MG63 (cell line): ENCODE results near the gene DUSP2. TPM values are rescaled to one million over a fixed set of nuclear protein-coding genes. Genes with fewer than 3 reads are reported as not detected.
"Not testable (repeated sequence)": the region's sequence is repeated elsewhere in the genome, so short reads cannot be mapped to it uniquely, and the experiment has no call there.

Source experiments
- DNase-seq: peaks from one replicate; pipeline ENCODE4 v3.0.0-alpha.2; 2020
- H3K27me3 ChIP-seq: fragments of 250-450 bp; sonication (Bioruptor Pico); 2 replicates; pipeline ENCODE4 v1.5.1; 2020; ENCODE audit warnings: mild to moderate bottlenecking, moderate library complexity
- H3K36me3 ChIP-seq: fragments of 250-450 bp; sonication (Bioruptor Pico); 2 replicates; pipeline ENCODE4 v1.5.1; 2020; ENCODE audit warnings: mild to moderate bottlenecking, moderate library complexity
- H3K4me3 ChIP-seq: fragments of 250-450 bp; sonication (Bioruptor Pico); 2 replicates; pipeline ENCODE4 v1.5.1; 2020; ENCODE audit warnings: mild to moderate bottlenecking, moderate library complexity
- H3K9me3 ChIP-seq: fragments of 250-450 bp; sonication (Bioruptor Pico); 2 replicates; pipeline ENCODE4 v1.5.1; 2020; ENCODE audit warnings: mild to moderate bottlenecking, moderate library complexity
- total RNA-seq: library from RNA; depleted of rRNA; stranded (reverse); fragments of >200 nt; shearing (Covaris generic); gene quantifications from 2 replicates; pipeline ENCODE4 v1.2.3, GENCODE V29; 2014; ENCODE audit warnings: low replicate concordance

Gene DUSP2
- total RNA-seq, 1 experiment from 2014 or later: 8.7 TPM

- not testable (repeated sequence) for H3K27me3 ChIP-seq, H3K4me3 ChIP-seq, DNase-seq, H3K9me3 ChIP-seq
- peaks cover 21% of the 10 kb centered on the region for H3K36me3 ChIP-seq
Measured at GRCh38 chr2:96141624-96141967, 3.6 kb downstream of the DUSP2 start.

DNA sequence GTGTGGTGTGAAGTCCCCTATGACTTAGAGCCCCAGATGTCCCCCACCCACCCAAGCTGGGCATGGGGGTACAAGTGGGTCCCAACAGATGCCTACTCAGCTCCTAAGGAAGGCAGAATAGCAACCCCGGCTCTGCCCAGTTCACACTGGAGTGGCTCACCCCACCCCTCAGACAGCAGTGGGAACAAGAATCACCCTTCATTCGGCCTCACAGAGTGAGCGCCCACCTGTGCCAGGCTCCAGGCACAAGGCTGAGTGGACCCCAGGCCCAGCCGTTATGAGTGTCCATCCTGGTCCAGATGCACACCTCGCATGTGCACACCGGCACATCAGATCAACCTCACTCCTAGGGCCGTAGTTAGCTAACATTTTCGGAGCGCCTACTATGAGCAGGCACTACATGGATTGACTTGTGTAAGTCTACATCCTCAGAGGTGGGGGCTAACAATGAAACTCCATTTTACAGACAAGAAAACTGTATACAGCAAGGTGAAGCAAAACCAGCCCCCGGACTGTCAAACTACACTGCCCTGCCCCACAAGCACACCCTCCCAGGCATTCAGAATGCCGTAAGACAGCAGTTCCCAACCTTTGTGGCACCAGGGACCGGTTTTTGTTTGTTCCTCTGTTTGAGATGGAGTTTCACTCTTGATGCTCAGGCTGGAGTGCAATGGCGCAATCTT is 4.2 kb downstream of the DUSP2 start:
- H3K9me3 ChIP-seq: no peaks in the 10 kb centered on the region
- no peaks in the 10 kb centered on the region for H3K27me3 ChIP-seq
- H3K36me3 ChIP-seq: peaks cover 21% of the 10 kb centered on the region
- DNase-seq: no peak
- no peak overlapping the region for H3K4me3 ChIP-seq

DNA sequence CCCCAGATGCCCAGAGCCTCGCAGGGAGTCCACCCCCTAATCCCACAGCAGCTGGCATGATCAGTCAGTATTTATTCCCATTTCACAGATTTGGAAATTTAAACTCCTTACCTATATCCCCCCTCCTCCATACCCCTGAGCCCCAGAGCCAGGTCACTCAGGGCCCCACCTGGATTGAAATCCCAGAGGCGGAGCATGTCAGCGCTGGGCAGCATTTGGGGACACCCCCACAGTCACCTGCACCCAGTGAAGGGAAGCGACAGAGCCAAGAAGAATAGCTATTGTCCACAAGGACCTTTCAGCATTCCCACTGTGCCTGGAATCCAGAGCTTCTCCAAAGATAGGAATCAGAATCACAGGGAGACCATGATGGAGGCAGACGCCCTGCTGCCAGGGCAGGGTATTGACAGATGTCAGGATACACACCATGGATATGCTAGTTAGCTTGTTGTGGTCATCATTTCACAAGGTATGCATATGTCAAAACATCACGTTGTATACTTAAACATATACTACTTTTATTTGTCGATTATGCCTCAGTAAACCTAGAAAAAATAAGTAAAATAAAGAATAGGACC is 6.0 kb downstream of the DUSP2 start:
- peaks cover 21% of the 10 kb centered on the region for H3K36me3 ChIP-seq
- H3K9me3 ChIP-seq: no peaks in the 10 kb centered on the region
- no peaks in the 10 kb centered on the region for H3K27me3 ChIP-seq
- DNase-seq: no peak
- no peak overlapping the region for H3K4me3 ChIP-seq

DNA sequence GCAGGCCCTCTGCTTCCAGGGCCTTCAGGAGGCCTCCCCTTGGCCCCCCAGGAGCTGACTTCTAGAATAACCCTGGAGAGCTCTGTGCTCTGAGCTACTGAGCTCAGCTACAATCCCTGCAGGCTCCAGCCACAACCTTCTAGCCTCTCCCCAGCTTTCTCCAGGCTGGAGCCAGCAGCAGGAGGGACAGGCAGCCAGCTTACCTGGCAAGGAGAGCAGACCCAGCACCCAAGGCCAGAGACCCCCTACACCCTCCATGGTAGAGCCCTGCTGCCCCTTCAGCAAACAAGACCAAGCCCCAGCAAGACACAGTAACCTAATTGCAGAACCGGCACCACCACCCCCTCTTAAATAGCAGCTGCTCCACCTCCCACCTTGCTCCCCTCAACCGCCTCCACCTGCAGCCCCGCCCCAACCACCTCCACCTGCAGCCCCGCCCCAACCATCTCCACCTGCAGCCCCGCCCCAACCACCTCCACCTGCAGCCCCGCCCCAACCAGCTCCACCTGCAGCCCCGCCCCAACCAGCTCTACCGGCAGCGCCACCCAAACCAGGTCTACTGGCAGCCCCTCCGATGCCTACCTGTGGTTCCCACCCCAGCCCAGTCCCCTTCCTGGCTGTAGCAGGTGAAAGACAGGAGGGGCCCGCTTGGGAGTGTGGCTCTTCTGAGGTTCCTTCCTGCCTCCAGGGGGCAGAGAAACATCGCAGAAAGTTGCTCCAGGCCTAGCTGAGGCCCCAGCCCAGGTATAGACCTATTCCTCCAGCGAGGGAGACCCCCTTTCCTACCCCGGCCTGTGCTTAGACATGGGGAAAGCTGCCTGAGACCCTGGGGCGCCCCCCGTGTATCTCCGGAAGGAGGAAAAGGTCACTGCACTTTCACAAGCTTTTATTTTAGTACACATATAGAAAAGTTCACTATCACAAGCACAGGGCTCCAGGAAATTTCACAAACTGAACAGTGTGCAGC is 6.8 kb downstream of the DUSP2 start, which contains the start of gene ASTL:
TSS of gene ASTL (minus strand) at position 324 of the 967 bp plus-strand sequence. CDS start at position 258, 66 bp downstream.
- Histone ChIP-seq H3K9me3 (no peaks in the 10 kb centered on the region), H3K36me3 (peaks cover 13% of the 10 kb centered on the region; the same call in 1 of the 2 replicates), H3K27me3 (no peaks in the 10 kb centered on the region), H3K4me3 (no peak within 1 kb of the TSS)
- DNase-seq: no peak

DNA sequence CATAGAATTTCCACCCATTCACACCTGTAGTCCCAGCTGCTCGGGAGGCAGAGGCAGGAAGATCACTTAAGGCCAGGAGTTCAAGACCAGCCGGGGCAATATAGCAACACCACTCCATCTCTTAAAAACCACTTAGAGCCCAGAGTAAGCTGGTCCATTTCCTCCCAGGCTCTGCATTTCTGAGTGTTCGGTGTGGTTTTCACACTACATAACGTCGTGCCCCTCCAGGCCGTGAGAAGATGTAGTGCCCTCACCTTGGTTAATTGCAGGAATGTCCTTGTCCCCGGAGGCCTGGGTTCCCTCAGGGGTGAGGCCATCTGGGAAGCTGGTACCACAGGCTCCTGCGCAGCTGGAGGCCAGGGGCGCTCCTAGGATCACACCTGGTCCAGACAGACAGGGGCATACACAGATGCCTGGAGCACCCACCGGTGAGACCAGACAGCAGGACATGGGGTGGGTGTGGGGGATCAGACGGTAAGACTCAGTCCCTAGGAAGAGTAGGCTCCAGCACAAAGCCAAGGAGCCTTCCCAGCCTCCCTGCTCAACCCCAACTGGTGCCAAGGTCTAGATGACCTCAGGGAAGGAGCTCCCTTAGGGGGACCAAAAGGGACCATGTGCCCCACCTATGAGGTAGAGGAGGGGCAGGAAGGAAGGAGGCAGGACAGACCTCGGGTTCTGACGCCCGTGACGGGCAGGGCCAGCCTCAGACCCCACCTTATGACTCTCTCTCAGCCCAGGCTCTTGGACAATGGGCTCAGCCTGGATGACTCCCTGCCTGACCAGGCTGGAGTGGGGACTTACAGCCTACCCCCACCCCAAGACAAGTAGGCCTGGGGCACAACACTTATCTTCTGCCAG is 7.7 kb downstream of the DUSP2 start:
- DNase-seq: no peak
- Histone ChIP-seq H3K36me3 (peaks cover 4% of the 10 kb centered on the region; the same call in 1 of the 2 replicates), H3K9me3 (no peaks in the 10 kb centered on the region), H3K27me3 (no peaks in the 10 kb centered on the region), H3K4me3 (no peak overlapping the region)

- Histone ChIP-seq H3K9me3 (no peaks in the 10 kb centered on the region), H3K36me3 (no peaks in the 10 kb centered on the region), H3K27me3 (no peaks in the 10 kb centered on the region), H3K4me3 (no peak overlapping the region)
- DNase-seq: no peak
Measured at GRCh38 chr2:96136129-96136720, 9.0 kb downstream of the DUSP2 start.

DNA sequence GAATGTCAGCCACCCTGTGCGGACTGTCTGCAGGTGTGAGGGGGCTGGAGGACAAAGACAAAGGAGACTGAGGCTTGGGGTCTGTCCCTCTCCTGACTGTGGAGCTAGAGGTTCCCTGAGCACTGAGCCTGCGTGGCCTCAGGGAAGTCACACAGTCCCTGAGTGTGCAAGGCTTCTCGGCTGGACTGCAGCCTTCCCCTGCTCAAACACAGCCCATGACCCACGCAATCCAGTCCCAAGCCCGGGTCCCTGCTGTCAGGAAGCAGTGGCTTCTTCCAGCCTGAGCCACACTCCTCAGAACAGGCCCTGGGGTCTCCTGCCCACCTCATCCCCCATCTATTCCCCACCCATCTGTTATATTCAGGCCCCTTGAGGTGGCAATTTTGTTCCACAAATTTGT is 9.6 kb downstream of the DUSP2 start:
- no peaks in the 10 kb centered on the region for H3K36me3 ChIP-seq
- H3K4me3 ChIP-seq: no peak overlapping the region
- H3K9me3 ChIP-seq: no peaks in the 10 kb centered on the region
- no peaks in the 10 kb centered on the region for H3K27me3 ChIP-seq
- DNase-seq: no peak

DNA sequence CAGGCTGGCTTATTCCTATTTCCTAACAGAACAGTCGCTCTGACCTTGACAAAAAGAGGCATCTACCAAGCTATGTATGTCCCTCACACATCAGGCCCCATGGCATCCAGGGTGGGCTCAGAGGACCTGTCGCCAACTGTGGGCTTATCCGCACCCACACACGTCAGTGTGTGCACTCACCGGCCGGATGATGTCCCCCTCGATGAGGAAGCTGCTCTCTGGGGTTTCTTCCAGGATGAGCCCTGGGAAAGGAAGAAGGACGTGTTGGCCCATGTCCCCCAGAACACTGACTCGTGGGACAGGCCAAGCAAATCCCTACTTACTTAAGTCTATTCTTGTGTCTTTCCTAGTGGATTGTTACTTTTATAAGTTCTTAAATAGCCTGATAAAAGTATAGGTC is 10.1 kb downstream of the DUSP2 start:
- Histone ChIP-seq H3K36me3 (no peaks in the 10 kb centered on the region), H3K4me3 (no peak overlapping the region), H3K27me3 (no peaks in the 10 kb centered on the region), H3K9me3 (no peaks in the 10 kb centered on the region)
- no peak for DNase-seq

DNA sequence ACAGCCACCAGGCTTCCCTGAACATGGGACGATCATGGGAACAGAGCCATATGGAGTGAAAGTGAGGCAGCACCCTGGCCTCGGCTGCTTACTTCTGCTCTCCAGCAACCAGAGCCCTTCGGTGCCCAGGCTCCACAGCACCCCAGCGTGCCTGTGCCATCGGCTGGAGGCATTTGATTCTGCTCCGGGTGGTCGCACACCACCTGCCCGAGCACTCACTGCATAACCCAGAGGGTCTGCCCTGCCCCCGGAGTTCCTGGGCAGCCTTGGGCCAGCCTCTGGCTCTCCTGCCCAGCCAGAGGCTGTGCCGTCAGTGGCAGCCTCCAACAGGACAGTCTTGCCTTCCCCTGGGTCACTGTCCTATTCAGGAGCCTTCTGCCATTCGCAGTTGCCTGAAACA is 10.8 kb downstream of the DUSP2 start:
- Histone ChIP-seq H3K36me3 (no peaks in the 10 kb centered on the region), H3K9me3 (no peaks in the 10 kb centered on the region), H3K4me3 (no peak overlapping the region), H3K27me3 (no peaks in the 10 kb centered on the region)
- DNase-seq: no peak

DNA sequence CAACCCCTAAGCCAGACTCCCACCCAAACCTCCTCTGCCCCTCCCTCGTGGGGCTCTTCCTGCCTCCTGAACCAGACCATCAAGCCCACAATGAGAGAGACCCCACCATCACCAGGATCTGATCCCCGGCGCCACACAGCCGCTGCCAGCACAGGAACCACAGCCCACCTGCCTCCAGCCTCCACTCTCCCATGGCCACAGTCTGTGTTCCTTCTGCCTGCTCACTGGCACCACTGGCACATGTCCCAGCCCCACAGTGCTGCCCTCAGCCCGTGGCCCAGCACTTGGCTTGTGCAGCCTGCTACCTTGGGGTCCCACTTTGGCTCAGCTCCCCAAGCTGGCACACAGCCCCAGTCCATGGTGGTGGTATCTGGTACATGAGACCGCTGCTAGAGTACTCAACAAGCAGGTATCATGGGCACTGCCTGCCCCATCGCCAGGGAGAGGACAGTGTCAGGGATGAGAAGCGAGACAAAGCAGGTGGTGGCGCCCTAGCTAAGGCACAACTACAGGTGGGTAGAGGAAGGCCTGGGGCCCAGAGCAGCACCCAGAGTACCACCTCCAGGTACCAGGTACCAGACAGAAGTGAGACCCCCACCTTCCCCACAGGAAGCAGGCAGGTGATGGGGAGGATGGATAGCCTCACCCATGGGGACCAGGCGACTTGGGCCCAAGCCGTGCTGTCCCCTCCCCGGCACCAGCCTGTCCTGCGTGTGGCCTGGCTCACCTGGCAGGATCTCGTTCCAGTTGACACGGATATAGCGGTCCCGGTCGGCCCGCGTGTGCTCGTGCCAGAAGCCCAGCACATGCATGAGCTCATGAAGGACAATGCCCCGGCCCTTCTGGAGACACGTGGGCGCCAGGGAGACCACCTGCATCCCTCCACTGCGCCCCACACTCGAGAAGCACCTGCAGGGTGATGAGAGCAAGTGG is 13.2 kb downstream of the DUSP2 start:
- Histone ChIP-seq H3K36me3 (no peaks in the 10 kb centered on the region), H3K4me3 (no peak overlapping the region), H3K27me3 (no peaks in the 10 kb centered on the region), H3K9me3 (no peaks in the 10 kb centered on the region)
- no peak for DNase-seq

DNA sequence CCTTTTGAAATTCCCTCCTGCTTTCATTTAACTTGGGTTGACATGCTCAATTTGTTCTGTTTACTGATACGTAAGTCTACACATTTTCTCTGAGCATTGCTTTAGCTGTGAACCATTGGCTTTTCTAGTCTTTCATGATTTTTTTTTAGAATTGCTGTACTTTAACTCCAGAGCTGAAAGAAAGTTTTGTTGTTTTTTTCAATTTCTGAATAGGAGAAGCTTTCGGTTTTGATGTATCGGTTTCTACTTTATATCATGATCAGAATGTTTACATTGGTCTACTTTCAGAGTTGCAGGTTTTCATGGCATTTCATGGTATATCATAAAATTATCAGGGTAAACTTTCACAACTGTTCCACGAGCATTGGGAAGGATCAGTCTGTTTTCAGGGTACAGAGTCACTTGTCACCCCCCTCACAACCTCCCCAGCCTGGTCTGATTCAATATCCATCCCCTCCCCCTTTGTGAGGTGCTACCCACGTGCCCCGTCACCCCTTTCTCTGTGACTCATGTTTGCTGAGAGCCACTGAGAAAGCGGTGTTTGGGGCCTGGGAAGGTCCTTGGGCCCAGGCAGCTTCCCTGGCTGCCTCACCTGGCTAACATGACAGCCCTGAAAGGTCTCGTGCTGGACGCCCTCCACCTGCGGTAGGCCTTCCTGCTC is 14.0 kb downstream of the DUSP2 start:
- H3K27me3 ChIP-seq: no peaks in the 10 kb centered on the region
- H3K36me3 ChIP-seq: no peaks in the 10 kb centered on the region
- no peak overlapping the region for H3K4me3 ChIP-seq
- H3K9me3 ChIP-seq: no peaks in the 10 kb centered on the region
- DNase-seq: no peak

DNA sequence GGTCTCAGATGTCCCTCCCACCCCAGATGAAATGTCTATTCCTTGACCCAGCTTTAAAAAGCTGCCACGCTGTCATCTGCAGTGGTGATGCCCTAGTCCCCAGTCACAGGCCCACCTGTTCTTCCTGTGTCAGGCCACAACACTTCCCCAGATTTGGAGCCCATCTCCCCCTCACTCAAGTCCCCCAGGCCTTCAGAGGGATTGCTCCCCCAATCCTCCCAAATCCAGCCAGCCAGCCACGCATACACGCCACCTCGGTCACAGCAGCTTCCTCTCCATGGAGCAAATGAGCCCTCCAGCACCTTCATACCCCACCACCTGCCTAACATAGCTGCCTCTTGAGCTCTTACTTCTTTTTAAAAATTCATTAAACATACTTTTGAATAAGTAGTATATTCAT is 14.8 kb downstream of the DUSP2 start:
- Histone ChIP-seq H3K4me3 (no peak overlapping the region), H3K27me3 (no peaks in the 10 kb centered on the region), H3K9me3 (no peaks in the 10 kb centered on the region), H3K36me3 (no peaks in the 10 kb centered on the region)
- DNase-seq: no peak

DNA sequence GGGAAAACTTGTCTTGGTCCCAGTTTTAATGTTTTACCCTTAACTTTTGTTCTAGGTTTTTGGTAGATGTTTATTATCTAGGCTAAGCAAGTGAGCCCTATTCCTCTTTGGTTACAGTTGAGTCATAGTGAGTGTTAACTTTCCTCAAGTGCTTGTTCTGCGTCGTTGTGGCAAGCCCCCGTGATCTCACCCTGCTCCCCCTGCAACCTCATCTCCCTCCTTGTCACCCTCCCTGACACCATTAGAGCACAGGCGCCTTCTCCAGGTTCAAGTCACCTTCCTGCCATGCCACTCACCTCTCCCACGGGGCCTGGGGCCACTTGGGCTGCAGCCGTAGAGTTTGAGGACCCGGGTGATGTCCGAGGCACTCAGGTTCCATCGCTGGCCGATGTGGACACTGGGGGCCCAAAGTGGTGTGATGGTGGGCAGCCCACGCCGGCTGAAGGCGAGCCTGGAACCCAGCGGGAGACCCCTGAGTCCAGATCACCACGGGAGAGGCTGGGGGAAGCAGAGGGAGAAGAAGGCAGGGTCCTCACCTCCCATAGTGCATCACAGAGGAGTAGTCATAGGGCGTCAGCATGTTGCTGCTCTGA is 15.6 kb downstream of the DUSP2 start:
- DNase-seq: no peak

GRCh38 chr2:96128456-96128855 is 16.8 kb downstream of the DUSP2 start:
- Histone ChIP-seq H3K4me3 (no peak overlapping the region), H3K27me3 (no peaks in the 10 kb centered on the region), H3K9me3 (no peaks in the 10 kb centered on the region), H3K36me3 (no peaks in the 10 kb centered on the region)
- DNase-seq: no peak

More for the DNA sequence above, 15.6 kb downstream of the DUSP2 start:
- Histone ChIP-seq H3K27me3 (no peaks in the 10 kb centered on the region), H3K36me3 (no peaks in the 10 kb centered on the region), H3K4me3 (no peak overlapping the region), H3K9me3 (no peaks in the 10 kb centered on the region)
